SK-N-SH treated with all-trans-retinoic acid at 6 μM for 48 hours (cell line): ENCODE results near the gene CTIF.

Source experiments
- PATZ1 ChIP-seq: fragments of 250-450 bp; sonication (Bioruptor Pico); IDR thresholded peaks from 2 replicates; pipeline ENCODE4 v1.8.0; 2020; ENCODE audit warnings: mild to moderate bottlenecking, moderate library complexity, borderline replicate concordance
- RARB ChIP-seq: fragments of 250-450 bp; sonication (Bioruptor Pico); IDR thresholded peaks from 2 replicates; pipeline ENCODE4 v1.8.0; 2021; ENCODE audit warnings: mild to moderate bottlenecking, moderate library complexity
- ZFP30 ChIP-seq: fragments of 450-650 bp; formaldehyde crosslinking; IDR thresholded peaks from 2 replicates; pipeline ENCODE4 v1.5.0; 2022; ENCODE audit warnings: mild to moderate bottlenecking, moderate library complexity

- TF ChIP-seq RARB (CRISPR knock-in tag) (no peak), PATZ1 (CRISPR knock-in tag) (no peak), ZFP30 (no peak)
Measured at GRCh38 chr18:48542513-48543181, 3.8 kb downstream of the CTIF start.
